SK-N-SH (cell line): ENCODE data around the gene SFXN1. TPM values are rescaled to one million over a fixed set of nuclear protein-coding genes. Genes with fewer than 3 reads are reported as not detected.
A peak's percentile ranks its signal among the peaks of the same experiment; 100 is the strongest.

Source experiments
- ELF1 ChIP-seq: IDR thresholded peaks from 2 replicates; pipeline ENCODE4 v1.4.0; 2012
- EZH2phosphoT487 ChIP-seq: fragments of 200-600 bp; sonication (generic); IDR thresholded peaks from 2 replicates; pipeline ENCODE4 v1.6.1; 2017; ENCODE audit warnings: low read depth, mixed run types, mild to moderate bottlenecking, antibody characterized with exemption, moderate library complexity, borderline replicate concordance
- FOSL2 ChIP-seq: IDR thresholded peaks from 2 replicates; pipeline ENCODE4 v1.4.0; 2012; ENCODE audit warnings: low read depth, mild to moderate bottlenecking, moderate library complexity, borderline replicate concordance
- FOXJ3 ChIP-seq: sonication (generic); formaldehyde crosslinking; IDR thresholded peaks from 2 replicates; pipeline ENCODE4 v1.5.1; 2020; ENCODE audit warnings: mild to moderate bottlenecking, missing genetic modification reagents
- FOXM1 ChIP-seq: IDR thresholded peaks from 2 replicates; pipeline ENCODE4 v1.4.0; 2012; ENCODE audit warnings: low read depth, mild to moderate bottlenecking
- GABPA ChIP-seq: IDR thresholded peaks from 2 replicates; pipeline ENCODE4 v1.4.0; 2012; ENCODE audit warnings: low read depth, mild to moderate bottlenecking
- GATA2 ChIP-seq: sonication (generic); formaldehyde crosslinking; IDR thresholded peaks from 2 replicates; pipeline ENCODE4 v1.5.0; 2020; ENCODE audit warnings: mild to moderate bottlenecking, missing genetic modification reagents
- MEF2A ChIP-seq: IDR thresholded peaks from 2 replicates; pipeline ENCODE4 v1.4.0; 2012; ENCODE audit warnings: low read depth, borderline replicate concordance
- MXI1 ChIP-seq: IDR thresholded peaks from 2 replicates; pipeline ENCODE4 v1.6.1; 2012; ENCODE audit warnings: mild to moderate bottlenecking, low read depth, low read length, improper control_type of control experiment
- RFX5 ChIP-seq: IDR thresholded peaks from 2 replicates; pipeline ENCODE4 v1.6.1; 2012; ENCODE audit warnings: mild to moderate bottlenecking, improper control_type of control experiment, low read length
- RXRA ChIP-seq: IDR thresholded peaks from 2 replicates; pipeline ENCODE4 v1.4.0; 2012; ENCODE audit warnings: low read depth, mild to moderate bottlenecking, borderline replicate concordance
- SMC3 ChIP-seq: IDR thresholded peaks from 2 replicates; pipeline ENCODE4 v1.6.1; 2012; ENCODE audit warnings: low read depth, low read length, improper control_type of control experiment
- TAF1 ChIP-seq: IDR thresholded peaks from 2 replicates; pipeline ENCODE4 v1.6.1; 2012; ENCODE audit warnings: low read depth, mild to moderate bottlenecking, low read length, moderate library complexity, borderline replicate concordance
- TCF12 ChIP-seq: IDR thresholded peaks from 2 replicates; pipeline ENCODE4 v1.4.0; 2012
- polyA plus RNA-seq, 3 experiments: library from polyadenylated mRNA; depleted of rRNA; stranded (reverse); fragments of >200 nt; gene quantifications; 2 replicates each; pipeline ENCODE4 v1.2.3, GENCODE V29; 2012
- TF ChIP-seq, protein P1 (sequence below): IDR thresholded peaks from 2 replicates; pipeline ENCODE4; 2012
- TF ChIP-seq, protein P2 (sequence below): fragments of 150-350 bp; IDR thresholded peaks from 2 replicates; pipeline ENCODE4 v1.6.1; 2016; ENCODE audit warnings: mild to moderate bottlenecking, low read depth, low read length
- TF ChIP-seq, protein P3 (sequence below): IDR thresholded peaks from 2 replicates; pipeline ENCODE4 v1.6.1; 2012; ENCODE audit warnings: mild to moderate bottlenecking, low read depth, low read length, moderate library complexity
- TF ChIP-seq, protein P4 (sequence below): fragments of 150-350 bp; IDR thresholded peaks from 2 replicates; pipeline ENCODE4 v1.6.1; 2017; ENCODE audit warnings: antibody characterized with exemption, low read length, low read depth, borderline replicate concordance
- TF ChIP-seq, protein P5 (sequence below): fragments of 200-600 bp; sonication (generic); IDR thresholded peaks from 2 replicates; pipeline ENCODE4 v1.6.1; 2017; ENCODE audit warnings: antibody characterized with exemption, mild to moderate bottlenecking, moderate library complexity

The SFXN1 gene
- polyA plus RNA-seq, 1 of the 3 experiments (the other 2 are of a cell fraction) = 73.6 TPM

DNA sequence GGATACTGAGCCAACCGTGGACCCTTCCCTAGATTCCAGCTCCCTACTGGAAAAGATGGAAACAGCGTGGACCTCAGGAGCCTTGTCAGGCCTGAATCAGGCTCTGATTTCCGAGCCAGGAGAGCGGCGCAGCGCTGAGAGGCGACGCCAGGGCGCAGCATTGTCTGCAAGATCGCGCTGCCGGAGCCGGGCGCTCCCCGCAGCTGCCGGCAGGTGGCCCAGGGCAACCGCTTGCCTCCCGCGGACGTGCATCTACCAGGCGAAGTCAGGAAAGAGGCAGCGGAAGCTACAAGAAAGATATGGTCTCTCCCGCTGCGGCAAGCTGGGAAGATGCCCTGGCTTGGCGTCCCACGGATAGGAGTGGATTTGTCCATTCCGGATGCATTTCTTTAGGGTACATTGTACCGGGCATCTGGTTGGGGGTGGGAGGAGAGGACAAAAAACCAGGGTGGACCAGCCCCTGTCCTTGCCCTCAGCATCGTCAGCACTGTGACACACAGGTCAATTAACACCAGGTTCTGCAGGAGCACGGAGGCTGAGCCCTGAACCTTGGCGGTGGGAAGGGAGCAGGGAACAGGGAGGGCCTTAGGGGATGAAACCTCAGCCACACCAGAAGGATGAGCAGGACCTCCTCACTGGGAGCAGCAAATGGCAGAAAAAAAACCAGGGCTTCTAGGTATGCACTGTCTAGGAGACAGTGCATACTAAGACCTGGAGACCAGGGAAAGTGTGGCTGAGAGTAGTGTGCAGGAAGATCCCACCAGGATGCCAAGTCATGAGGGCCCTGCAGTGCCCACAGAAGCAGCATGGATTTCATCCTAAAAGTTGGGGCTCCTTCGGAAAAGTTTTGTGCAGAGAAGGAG lies 55.9 kb downstream of the SFXN1 start (continued):
- TF ChIP-seq, protein P1, sequence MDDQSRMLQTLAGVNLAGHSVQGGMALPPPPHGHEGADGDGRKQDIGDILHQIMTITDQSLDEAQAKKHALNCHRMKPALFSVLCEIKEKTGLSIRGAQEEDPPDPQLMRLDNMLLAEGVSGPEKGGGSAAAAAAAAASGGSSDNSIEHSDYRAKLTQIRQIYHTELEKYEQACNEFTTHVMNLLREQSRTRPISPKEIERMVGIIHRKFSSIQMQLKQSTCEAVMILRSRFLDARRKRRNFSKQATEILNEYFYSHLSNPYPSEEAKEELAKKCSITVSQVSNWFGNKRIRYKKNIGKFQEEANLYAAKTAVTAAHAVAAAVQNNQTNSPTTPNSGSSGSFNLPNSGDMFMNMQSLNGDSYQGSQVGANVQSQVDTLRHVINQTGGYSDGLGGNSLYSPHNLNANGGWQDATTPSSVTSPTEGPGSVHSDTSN = no peak
- TF ChIP-seq GATA2 = peak; percentile 45
- no peak for TF ChIP-seq FOXM1
- TF ChIP-seq TAF1 = no peak
- no peak for TF ChIP-seq RFX5
- TF ChIP-seq TCF12 = no peak
- TF ChIP-seq MXI1 = peak; percentile 56; the same call in 1 of the 2 replicates
- no peak for TF ChIP-seq FOXJ3 (CRISPR knock-in tag)
- TF ChIP-seq, protein P2, sequence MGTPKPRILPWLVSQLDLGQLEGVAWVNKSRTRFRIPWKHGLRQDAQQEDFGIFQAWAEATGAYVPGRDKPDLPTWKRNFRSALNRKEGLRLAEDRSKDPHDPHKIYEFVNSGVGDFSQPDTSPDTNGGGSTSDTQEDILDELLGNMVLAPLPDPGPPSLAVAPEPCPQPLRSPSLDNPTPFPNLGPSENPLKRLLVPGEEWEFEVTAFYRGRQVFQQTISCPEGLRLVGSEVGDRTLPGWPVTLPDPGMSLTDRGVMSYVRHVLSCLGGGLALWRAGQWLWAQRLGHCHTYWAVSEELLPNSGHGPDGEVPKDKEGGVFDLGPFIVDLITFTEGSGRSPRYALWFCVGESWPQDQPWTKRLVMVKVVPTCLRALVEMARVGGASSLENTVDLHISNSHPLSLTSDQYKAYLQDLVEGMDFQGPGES = no peak
- TF ChIP-seq ELF1 = no peak
- no peak for TF ChIP-seq FOSL2
- TF ChIP-seq, protein P3, sequence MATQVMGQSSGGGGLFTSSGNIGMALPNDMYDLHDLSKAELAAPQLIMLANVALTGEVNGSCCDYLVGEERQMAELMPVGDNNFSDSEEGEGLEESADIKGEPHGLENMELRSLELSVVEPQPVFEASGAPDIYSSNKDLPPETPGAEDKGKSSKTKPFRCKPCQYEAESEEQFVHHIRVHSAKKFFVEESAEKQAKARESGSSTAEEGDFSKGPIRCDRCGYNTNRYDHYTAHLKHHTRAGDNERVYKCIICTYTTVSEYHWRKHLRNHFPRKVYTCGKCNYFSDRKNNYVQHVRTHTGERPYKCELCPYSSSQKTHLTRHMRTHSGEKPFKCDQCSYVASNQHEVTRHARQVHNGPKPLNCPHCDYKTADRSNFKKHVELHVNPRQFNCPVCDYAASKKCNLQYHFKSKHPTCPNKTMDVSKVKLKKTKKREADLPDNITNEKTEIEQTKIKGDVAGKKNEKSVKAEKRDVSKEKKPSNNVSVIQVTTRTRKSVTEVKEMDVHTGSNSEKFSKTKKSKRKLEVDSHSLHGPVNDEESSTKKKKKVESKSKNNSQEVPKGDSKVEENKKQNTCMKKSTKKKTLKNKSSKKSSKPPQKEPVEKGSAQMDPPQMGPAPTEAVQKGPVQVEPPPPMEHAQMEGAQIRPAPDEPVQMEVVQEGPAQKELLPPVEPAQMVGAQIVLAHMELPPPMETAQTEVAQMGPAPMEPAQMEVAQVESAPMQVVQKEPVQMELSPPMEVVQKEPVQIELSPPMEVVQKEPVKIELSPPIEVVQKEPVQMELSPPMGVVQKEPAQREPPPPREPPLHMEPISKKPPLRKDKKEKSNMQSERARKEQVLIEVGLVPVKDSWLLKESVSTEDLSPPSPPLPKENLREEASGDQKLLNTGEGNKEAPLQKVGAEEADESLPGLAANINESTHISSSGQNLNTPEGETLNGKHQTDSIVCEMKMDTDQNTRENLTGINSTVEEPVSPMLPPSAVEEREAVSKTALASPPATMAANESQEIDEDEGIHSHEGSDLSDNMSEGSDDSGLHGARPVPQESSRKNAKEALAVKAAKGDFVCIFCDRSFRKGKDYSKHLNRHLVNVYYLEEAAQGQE = no peak
- TF ChIP-seq EZH2phosphoT487 = no peak
- TF ChIP-seq RXRA = no peak
- peak; percentile 98 for TF ChIP-seq SMC3
- TF ChIP-seq, protein P4, sequence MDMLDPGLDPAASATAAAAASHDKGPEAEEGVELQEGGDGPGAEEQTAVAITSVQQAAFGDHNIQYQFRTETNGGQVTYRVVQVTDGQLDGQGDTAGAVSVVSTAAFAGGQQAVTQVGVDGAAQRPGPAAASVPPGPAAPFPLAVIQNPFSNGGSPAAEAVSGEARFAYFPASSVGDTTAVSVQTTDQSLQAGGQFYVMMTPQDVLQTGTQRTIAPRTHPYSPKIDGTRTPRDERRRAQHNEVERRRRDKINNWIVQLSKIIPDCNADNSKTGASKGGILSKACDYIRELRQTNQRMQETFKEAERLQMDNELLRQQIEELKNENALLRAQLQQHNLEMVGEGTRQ = no peak
- TF ChIP-seq, protein P5, sequence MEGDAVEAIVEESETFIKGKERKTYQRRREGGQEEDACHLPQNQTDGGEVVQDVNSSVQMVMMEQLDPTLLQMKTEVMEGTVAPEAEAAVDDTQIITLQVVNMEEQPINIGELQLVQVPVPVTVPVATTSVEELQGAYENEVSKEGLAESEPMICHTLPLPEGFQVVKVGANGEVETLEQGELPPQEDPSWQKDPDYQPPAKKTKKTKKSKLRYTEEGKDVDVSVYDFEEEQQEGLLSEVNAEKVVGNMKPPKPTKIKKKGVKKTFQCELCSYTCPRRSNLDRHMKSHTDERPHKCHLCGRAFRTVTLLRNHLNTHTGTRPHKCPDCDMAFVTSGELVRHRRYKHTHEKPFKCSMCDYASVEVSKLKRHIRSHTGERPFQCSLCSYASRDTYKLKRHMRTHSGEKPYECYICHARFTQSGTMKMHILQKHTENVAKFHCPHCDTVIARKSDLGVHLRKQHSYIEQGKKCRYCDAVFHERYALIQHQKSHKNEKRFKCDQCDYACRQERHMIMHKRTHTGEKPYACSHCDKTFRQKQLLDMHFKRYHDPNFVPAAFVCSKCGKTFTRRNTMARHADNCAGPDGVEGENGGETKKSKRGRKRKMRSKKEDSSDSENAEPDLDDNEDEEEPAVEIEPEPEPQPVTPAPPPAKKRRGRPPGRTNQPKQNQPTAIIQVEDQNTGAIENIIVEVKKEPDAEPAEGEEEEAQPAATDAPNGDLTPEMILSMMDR = peak; percentile 85
- TF ChIP-seq MEF2A = no peak
- no peak for TF ChIP-seq GABPA
